GM13976 (cell line): ENCODE measurements around the gene DCDC2C.

Experiments used
- DNase-seq: peaks from one replicate; pipeline ENCODE4 v3.0.0; 2012; ENCODE audit warnings: low spot score
- CTCF ChIP-seq: IDR thresholded peaks from 2 replicates; pipeline ENCODE4 v1.5.1; 2012; ENCODE audit warnings: borderline replicate concordance, mild to moderate bottlenecking; ENCODE audit not compliant: insufficient read depth; ENCODE audit errors: extremely low read depth, missing control alignments, control extremely low read depth
- in situ Hi-C: fragments of 300-500 bp; cut with MboI; formaldehyde crosslinking; loops from one replicate; pipeline ENCODE4 v1.12.0; 2022; ENCODE audit warnings: low sequenced_read_pairs, mixed read lengths, inconsistent platforms; ENCODE audit not compliant: unreplicated experiment

Gene DCDC2C

DNA sequence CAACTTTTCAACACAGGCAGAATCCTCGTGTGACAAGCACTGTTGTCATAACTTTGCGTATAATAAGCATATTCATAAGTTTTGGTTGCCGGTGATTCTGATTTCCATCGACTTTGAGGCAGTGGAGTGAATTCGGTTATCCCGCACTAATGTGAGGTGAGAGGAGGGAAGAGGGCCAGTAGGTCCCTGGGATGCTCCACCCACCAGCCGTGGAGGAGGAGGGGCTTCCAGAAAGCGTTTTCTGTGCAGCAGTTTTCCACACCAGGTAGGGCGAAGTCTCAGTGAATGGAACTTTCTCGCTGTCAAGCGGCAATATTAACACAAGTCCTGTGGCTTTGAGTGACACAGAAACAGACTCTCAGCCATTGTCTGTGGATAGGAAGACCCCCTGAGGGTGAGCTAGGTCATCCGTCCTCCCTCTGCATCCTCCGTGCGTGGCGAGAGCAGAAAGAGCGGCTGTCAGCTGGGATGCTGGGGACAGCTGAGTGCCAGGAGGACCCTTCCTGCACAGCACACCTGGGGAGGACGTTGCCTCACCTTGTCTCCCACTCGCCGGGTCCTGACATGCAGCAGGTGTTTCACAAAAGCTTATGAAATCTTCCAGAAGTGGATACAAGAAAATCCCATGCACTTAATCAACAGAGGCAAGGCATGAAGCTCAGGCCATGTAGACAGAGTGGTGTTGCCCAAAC is 67.5 kb downstream of the DCDC2C start:
- no peak for TF ChIP-seq CTCF
- no peak for DNase-seq
- in situ Hi-C loops = no loop called here

DNA sequence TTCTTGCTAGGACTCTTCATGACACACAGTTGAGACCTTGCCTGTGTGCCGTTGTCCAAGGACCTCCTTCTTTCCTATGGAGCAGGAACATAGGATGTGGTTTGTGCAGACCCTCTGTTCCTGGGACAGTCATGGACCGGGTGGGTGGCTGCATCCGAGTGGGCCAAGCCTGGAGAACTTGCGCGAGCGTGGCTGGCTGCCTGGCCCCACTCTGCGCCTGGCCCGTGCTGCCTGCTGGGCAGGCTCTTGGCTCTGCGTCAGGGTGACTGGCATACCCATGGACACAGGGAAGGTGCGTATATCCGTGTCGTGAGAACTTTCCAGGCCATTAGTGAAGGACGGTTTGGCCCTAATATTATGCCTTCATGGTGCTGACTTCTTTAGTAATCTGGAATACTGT is 68.2 kb downstream of the DCDC2C start:
- in situ Hi-C loops = no loop called here
- TF ChIP-seq CTCF = no peak
- no peak for DNase-seq

DNA sequence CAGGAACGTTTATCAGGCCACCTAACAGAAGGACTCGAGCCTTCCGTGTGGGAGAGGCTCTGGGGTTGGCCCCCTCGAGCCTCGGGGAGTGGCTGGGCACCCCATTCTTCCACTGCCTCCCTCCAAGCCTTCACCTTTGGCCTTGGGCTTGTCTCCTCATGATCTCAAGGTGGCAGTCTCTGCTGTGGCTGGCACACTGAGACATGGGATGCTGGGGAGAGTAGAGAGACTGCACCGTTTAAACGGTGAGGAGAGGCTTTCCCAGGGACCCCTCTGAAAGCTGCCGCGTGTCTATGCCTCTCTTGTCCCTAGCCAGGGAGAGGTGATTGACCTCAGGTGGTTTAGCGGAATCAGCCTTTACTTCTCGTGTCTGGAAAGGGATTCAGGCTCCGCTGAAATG is 71.0 kb downstream of the DCDC2C start:
- DNase-seq = no peak
- in situ Hi-C loops = no loop called here
- no peak for TF ChIP-seq CTCF

- TF ChIP-seq CTCF = no peak
- in situ Hi-C loops = no loop called here
- no peak for DNase-seq
Measured at GRCh38 chr2:3776311-3776710, 72.9 kb downstream of the DCDC2C start.

GRCh38 chr2:3777966-3778365 is 74.6 kb downstream of the DCDC2C start:
- DNase-seq = no peak
- in situ Hi-C loops = no loop called here
- TF ChIP-seq CTCF = no peak

DNA sequence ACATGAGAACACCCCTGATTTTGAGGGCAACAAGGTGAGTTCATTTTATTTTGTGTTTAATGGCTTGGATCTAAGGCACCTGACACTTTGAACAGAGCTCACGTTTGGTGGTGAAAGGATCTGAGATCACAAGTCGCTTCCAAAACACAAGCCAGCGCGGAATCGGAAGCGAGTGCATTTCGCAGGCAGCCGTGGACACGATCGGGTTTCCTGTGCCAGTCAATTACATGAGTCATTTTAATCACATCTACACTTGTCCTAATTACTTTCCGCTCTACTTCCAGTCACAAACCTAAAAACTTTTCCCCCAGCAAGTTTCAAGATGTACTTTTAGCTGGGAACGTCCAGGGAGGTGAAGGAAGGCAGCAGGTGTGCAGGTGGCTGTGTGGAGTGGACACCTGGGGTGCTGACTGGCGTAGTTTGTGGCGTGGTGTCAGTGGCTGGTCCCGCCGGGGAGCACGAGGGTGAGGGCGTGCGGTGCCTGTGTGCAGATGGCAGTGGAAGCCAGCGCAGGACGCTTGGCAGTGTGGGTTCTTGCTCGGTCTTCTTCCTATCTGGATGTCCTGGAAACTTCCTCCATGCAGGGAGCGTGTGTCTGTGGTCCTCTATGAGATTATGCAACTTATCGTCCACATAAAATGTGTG is 75.6 kb downstream of the DCDC2C start:
- in situ Hi-C loops = no loop called here
- no peak for DNase-seq
- no peak for TF ChIP-seq CTCF
